Measurements from ENCODE around the gene PHLDB3.

DNA sequence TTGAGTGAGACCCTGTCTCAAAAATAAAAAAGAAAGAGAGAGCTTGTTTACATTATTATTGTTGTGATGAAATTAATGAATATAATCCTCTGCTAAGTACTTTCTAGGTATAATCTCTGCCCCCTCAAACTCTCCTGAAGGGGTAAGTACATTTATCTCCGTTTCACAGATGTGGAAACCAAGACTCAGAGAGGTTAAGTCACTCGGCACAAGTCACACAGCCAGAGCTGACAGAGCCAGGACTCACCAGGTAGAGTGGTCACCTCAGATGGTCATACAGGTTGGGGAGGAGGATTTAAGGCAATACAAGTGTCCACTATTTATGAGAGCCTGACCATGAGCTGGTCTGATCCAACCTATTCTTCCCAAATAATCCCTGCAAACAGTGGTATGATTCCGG lies 24.0 kb downstream of the PHLDB3 start:
- TF ChIP-seq, protein P1, sequence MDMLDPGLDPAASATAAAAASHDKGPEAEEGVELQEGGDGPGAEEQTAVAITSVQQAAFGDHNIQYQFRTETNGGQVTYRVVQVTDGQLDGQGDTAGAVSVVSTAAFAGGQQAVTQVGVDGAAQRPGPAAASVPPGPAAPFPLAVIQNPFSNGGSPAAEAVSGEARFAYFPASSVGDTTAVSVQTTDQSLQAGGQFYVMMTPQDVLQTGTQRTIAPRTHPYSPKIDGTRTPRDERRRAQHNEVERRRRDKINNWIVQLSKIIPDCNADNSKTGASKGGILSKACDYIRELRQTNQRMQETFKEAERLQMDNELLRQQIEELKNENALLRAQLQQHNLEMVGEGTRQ (IDR thresholded peaks at IDR 0.05; ENCODE audit: low read depth, low read length): no peak
- TF ChIP-seq, protein P2, sequence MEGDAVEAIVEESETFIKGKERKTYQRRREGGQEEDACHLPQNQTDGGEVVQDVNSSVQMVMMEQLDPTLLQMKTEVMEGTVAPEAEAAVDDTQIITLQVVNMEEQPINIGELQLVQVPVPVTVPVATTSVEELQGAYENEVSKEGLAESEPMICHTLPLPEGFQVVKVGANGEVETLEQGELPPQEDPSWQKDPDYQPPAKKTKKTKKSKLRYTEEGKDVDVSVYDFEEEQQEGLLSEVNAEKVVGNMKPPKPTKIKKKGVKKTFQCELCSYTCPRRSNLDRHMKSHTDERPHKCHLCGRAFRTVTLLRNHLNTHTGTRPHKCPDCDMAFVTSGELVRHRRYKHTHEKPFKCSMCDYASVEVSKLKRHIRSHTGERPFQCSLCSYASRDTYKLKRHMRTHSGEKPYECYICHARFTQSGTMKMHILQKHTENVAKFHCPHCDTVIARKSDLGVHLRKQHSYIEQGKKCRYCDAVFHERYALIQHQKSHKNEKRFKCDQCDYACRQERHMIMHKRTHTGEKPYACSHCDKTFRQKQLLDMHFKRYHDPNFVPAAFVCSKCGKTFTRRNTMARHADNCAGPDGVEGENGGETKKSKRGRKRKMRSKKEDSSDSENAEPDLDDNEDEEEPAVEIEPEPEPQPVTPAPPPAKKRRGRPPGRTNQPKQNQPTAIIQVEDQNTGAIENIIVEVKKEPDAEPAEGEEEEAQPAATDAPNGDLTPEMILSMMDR (conservative IDR thresholded peaks at IDR 0.05; ENCODE audit: low read depth, low read length): no peak
- TF ChIP-seq MAFK (IDR thresholded peaks at IDR 0.05; ENCODE audit: low read depth, low read length) (no peak), POLR2A (IDR thresholded peaks at IDR 0.05; ENCODE audit: low read depth, low read length) (no peak), RCOR1 (IDR thresholded peaks at IDR 0.05; ENCODE audit: insufficient replicate concordance, low read length) (no peak), RAD21 (IDR thresholded peaks at IDR 0.05; ENCODE audit: low read length) (no peak), CEBPB (IDR thresholded peaks at IDR 0.05; ENCODE audit: low read depth, low read length) (no peak)
